Keratinocyte (primary cell): Measurements from ENCODE around the gene EMP3. TPM values are rescaled to one million over a fixed set of nuclear protein-coding genes. Genes with fewer than 3 reads are reported as not detected.

ENCODE experiments used
- DNase-seq: peaks from one replicate; pipeline ENCODE4 v3.0.0-alpha.2; 2011; ENCODE audit warnings: low read depth, missing footprints, low spot score
- FAIRE-seq: peaks from 2 replicates; lab custom pipeline; 2011; peaks lifted over from hg19 to GRCh38; lab: Jason Lieb, UNC
- H2AFZ ChIP-seq: 2 replicates; pipeline ENCODE4 v1.6.0; 2012; ENCODE audit warnings: low read length, control low read depth, inconsistent platforms; ENCODE audit not compliant: control insufficient read depth
- H3K27ac ChIP-seq: 2 replicates; pipeline ENCODE4 v1.5.1; 2011; ENCODE audit warnings: low read length; ENCODE audit not compliant: control insufficient read depth, insufficient read depth
- H3K27me3 ChIP-seq: 3 replicates; pipeline ENCODE4 v1.6.0; 2011; ENCODE audit warnings: low read length; ENCODE audit not compliant: control insufficient read depth, insufficient read depth; ENCODE audit errors: extremely low read depth
- H3K36me3 ChIP-seq, 2 experiments: 2 replicates in 1 of 2; 3 replicates in 1 of 2; pipeline ENCODE4 v1.5.1; 2011; ENCODE audit warnings: low read length in 2 of 2, mild to moderate bottlenecking in 1 of 2; ENCODE audit not compliant: control insufficient read depth in 2 of 2, insufficient read depth in 2 of 2; ENCODE audit errors: extremely low read depth in 1 of 2
- H3K4me1 ChIP-seq: 3 replicates; pipeline ENCODE4 v1.5.1; 2011; ENCODE audit warnings: low read length; ENCODE audit not compliant: control insufficient read depth, insufficient read depth; ENCODE audit errors: extremely low read depth
- H3K4me2 ChIP-seq: 3 replicates; pipeline ENCODE4 v1.6.0; 2011; ENCODE audit warnings: low read depth, low read length; ENCODE audit not compliant: control insufficient read depth, insufficient read depth; ENCODE audit errors: extremely low read depth
- H3K4me3 ChIP-seq, 3 experiments: fragments of 200-600 bp in 1 of 3; sonication (generic) in 1 of 3; 2 replicates in 2 of 3; 3 replicates in 1 of 3; pipeline ENCODE4 v1.5.1; 2011 to 2016; ENCODE audit warnings: low read length in 3 of 3, mild to moderate bottlenecking in 3 of 3, control low read depth in 2 of 3, inconsistent platforms in 1 of 3, low read depth in 1 of 3, mixed read lengths in 1 of 3, mixed run types in 1 of 3, moderate library complexity in 1 of 3; ENCODE audit not compliant: control insufficient read depth in 2 of 3, insufficient read depth in 2 of 3; ENCODE audit errors: extremely low read depth in 1 of 3
- H3K79me2 ChIP-seq: 2 replicates; pipeline ENCODE4 v1.6.0; 2012; ENCODE audit warnings: low read length; ENCODE audit not compliant: control insufficient read depth, insufficient read depth
- H3K9ac ChIP-seq: 3 replicates; pipeline ENCODE4 v1.6.0; 2011; ENCODE audit warnings: low read length; ENCODE audit not compliant: control insufficient read depth, insufficient read depth; ENCODE audit errors: extremely low read depth
- H3K9me1 ChIP-seq: 3 replicates; pipeline ENCODE4 v1.6.0; 2011; ENCODE audit warnings: low read length; ENCODE audit not compliant: control insufficient read depth, insufficient read depth; ENCODE audit errors: extremely low read depth
- H3K9me3 ChIP-seq: 2 replicates; pipeline ENCODE4 v1.5.1; 2012; ENCODE audit warnings: low read depth, low read length; ENCODE audit not compliant: control insufficient read depth
- H4K20me1 ChIP-seq: 3 replicates; pipeline ENCODE4 v1.6.0; 2011; ENCODE audit warnings: low read length; ENCODE audit not compliant: control insufficient read depth, insufficient read depth; ENCODE audit errors: extremely low read depth
- EZH2 ChIP-seq: IDR thresholded peaks from one replicate; pipeline ENCODE4 v1.6.1; 2012; ENCODE audit warnings: inconsistent platforms, mild to moderate bottlenecking, low read length, moderate library complexity
- dilution Hi-C: fragments of 300-500 bp; cut with MboI; formaldehyde crosslinking; loops from one replicate; pipeline ENCODE4 v1.7.0; 2020; ENCODE audit warnings: low sequenced_read_pairs; ENCODE audit not compliant: extremely low pct_ligation_motif_present
- polyA plus RNA-seq, 5 experiments: library from polyadenylated mRNA; depleted of rRNA in 3 of 5; stranded (reverse) in 3 of 5; stranded (forward) in 1 of 5; unstranded in 1 of 5; fragments of >200 nt; gene quantifications; 1 replicate in 1 of 5; 2 replicates in 3 of 5; 3 replicates in 1 of 5; pipeline versions ENCODE4 v1.2.1 to v1.2.3, GENCODE V29; 2011 to 2012; ENCODE audit warnings: missing spikeins in 2 of 5, low read depth in 1 of 5, low replicate concordance in 1 of 5
- TF ChIP-seq, protein P1 (sequence below), 3 experiments: IDR thresholded peaks in 1 of 3; conservative IDR thresholded peaks in 1 of 3; optimal IDR thresholded peaks in 1 of 3; 2 replicates in 2 of 3; 3 replicates in 1 of 3; pipeline versions ENCODE3 to v1.5.1; 2011; ENCODE audit warnings: low read length in 3 of 3, mild to moderate bottlenecking in 3 of 3, moderate library complexity in 2 of 3, control low read depth in 1 of 3, inconsistent platforms in 1 of 3; ENCODE audit not compliant: insufficient read depth in 2 of 3; ENCODE audit errors: extremely low read depth in 1 of 3

The EMP3 gene
- polyA plus RNA-seq, 1 donor (not counting 4 experiments of a cell fraction or from before 2014, with no cell fraction given): 177 TPM

GRCh38 chr19:48295458-48295857 lies 29.9 kb upstream of the EMP3 start:
- no peaks in the 10 kb centered on the region for H3K9me1 ChIP-seq
- FAIRE-seq: no peak
- peaks cover 6% of the 10 kb centered on the region for H3K4me1 ChIP-seq
- no peaks in the 10 kb centered on the region for H4K20me1 ChIP-seq
- no peak overlapping the region for H3K9ac ChIP-seq
- no peaks in the 10 kb centered on the region for H3K36me3 ChIP-seq
- H3K27me3 ChIP-seq: no peaks in the 10 kb centered on the region
- no peak overlapping the region for H2AFZ ChIP-seq
- H3K4me2 ChIP-seq: no peak overlapping the region
- dilution Hi-C loops: no loop called here
- DNase-seq: no peak
- TF ChIP-seq EZH2: no peak
- TF ChIP-seq, protein P1, sequence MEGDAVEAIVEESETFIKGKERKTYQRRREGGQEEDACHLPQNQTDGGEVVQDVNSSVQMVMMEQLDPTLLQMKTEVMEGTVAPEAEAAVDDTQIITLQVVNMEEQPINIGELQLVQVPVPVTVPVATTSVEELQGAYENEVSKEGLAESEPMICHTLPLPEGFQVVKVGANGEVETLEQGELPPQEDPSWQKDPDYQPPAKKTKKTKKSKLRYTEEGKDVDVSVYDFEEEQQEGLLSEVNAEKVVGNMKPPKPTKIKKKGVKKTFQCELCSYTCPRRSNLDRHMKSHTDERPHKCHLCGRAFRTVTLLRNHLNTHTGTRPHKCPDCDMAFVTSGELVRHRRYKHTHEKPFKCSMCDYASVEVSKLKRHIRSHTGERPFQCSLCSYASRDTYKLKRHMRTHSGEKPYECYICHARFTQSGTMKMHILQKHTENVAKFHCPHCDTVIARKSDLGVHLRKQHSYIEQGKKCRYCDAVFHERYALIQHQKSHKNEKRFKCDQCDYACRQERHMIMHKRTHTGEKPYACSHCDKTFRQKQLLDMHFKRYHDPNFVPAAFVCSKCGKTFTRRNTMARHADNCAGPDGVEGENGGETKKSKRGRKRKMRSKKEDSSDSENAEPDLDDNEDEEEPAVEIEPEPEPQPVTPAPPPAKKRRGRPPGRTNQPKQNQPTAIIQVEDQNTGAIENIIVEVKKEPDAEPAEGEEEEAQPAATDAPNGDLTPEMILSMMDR (optimal IDR thresholded peaks at IDR 0.05 in 1 of 3, IDR thresholded peaks at IDR 0.05 in 1 of 3, conservative IDR thresholded peaks at IDR 0.05 in 1 of 3; ENCODE audit: extremely low read depth in 1 of 3, insufficient read depth in 2 of 3, low read length in 3 of 3): no peak
- no peaks in the 10 kb centered on the region for H3K79me2 ChIP-seq
- no peak overlapping the region for H3K4me3 ChIP-seq
- no peaks in the 10 kb centered on the region for H3K9me3 ChIP-seq
- no peak overlapping the region for H3K27ac ChIP-seq

GRCh38 chr19:48296963-48297734 lies 28.2 kb upstream of the EMP3 start:
- Histone ChIP-seq H3K27me3 (no peaks in the 10 kb centered on the region), H3K4me2 (no peak overlapping the region), H2AFZ (no peak overlapping the region), H3K4me1 (no peaks in the 10 kb centered on the region), H3K36me3 (no peaks in the 10 kb centered on the region), H4K20me1 (no peaks in the 10 kb centered on the region), H3K9me3 (no peaks in the 10 kb centered on the region), H3K27ac (no peak overlapping the region), H3K79me2 (no peaks in the 10 kb centered on the region), H3K9ac (no peak overlapping the region), H3K4me3 (no peak overlapping the region), H3K9me1 (no peaks in the 10 kb centered on the region)
- no peak for TF ChIP-seq EZH2
- TF ChIP-seq, protein P1 (optimal IDR thresholded peaks at IDR 0.05 in 1 of 3, IDR thresholded peaks at IDR 0.05 in 1 of 3, conservative IDR thresholded peaks at IDR 0.05 in 1 of 3; ENCODE audit: extremely low read depth in 1 of 3, insufficient read depth in 2 of 3, low read length in 3 of 3): no peak
- dilution Hi-C loops: no loop called here
- DNase-seq (no peak), FAIRE-seq (no peak)
